Measurements from ENCODE around the gene F5.

DNA sequence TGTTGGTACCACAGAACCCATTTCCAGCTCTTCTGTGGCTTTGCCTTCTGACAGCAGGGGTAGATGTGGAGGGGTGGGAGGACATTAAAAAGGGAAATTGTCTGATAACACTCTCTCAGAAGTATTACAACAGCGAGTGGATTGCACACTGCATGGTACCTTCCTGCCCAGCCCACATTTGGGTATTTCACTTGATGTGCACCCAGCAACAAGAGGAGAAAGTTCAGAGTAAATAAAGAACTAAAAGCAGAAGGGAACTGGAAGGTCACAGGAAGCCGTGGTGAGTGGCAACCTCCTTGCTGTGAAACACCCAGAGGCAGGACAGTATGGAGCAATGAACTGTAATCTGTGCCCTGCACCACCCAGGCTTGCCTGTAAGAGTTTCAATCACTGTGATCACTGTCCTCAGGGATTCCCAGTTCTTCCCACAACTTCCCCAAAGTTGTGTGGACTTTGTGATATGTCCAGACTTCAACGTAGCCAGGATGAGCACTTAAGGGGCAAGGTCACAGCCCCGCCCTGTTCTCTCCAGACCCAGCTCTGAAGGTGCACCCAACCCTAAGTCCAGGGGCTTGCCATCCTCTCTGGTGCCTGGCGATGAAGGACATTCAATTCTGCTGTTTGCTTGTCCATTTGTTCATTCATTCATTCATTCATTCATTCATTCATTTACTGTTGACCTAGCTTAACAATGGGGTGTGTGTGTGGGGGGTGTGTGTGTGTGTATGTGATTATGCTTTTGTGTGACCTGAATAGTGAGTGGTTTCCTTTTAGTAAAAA lies 18.7 kb upstream of the F5 start:
- TF ChIP-seq POLR2A (IDR thresholded peaks at IDR 0.05) = no peak
- TF ChIP-seq, protein P1, sequence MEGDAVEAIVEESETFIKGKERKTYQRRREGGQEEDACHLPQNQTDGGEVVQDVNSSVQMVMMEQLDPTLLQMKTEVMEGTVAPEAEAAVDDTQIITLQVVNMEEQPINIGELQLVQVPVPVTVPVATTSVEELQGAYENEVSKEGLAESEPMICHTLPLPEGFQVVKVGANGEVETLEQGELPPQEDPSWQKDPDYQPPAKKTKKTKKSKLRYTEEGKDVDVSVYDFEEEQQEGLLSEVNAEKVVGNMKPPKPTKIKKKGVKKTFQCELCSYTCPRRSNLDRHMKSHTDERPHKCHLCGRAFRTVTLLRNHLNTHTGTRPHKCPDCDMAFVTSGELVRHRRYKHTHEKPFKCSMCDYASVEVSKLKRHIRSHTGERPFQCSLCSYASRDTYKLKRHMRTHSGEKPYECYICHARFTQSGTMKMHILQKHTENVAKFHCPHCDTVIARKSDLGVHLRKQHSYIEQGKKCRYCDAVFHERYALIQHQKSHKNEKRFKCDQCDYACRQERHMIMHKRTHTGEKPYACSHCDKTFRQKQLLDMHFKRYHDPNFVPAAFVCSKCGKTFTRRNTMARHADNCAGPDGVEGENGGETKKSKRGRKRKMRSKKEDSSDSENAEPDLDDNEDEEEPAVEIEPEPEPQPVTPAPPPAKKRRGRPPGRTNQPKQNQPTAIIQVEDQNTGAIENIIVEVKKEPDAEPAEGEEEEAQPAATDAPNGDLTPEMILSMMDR (IDR thresholded peaks at IDR 0.05) = no peak
